BLaER1 treated with 17β-estradiol and CSF1 and Interleukin-3, amounts not matched to agents 10 nM and 100 nM (cell line): ENCODE measurements around the gene SLC13A1.
"Not testable (repeated sequence)": the region's sequence is repeated elsewhere in the genome, so short reads cannot be mapped to it uniquely, and the experiment has no call there.

Experiments used
- H3K27ac ChIP-seq, 11 experiments: shearing (Covaris generic); formaldehyde crosslinking; 2 replicates each; pipeline ENCODE4 v1.8.1; 2022
- H3K27me3 ChIP-seq, 11 experiments: shearing (Covaris generic); formaldehyde crosslinking; 2 replicates each; pipeline ENCODE4 v1.8.1; 2022
- H3K36me3 ChIP-seq, 11 experiments: shearing (Covaris generic); formaldehyde crosslinking; 2 replicates each; pipeline ENCODE4 v1.8.1; 2022
- H3K4me1 ChIP-seq, 10 experiments: shearing (Covaris generic); formaldehyde crosslinking; 2 replicates each; pipeline ENCODE4 v1.8.1; 2022
- H3K4me2 ChIP-seq, 11 experiments: shearing (Covaris generic); formaldehyde crosslinking; 2 replicates each; pipeline ENCODE4 v1.8.1; 2022
- H3K4me3 ChIP-seq, 10 experiments: shearing (Covaris generic); formaldehyde crosslinking; 2 replicates each; pipeline ENCODE4 v1.8.1; 2022
- H3K9ac ChIP-seq, 11 experiments: shearing (Covaris generic); formaldehyde crosslinking; 2 replicates each; pipeline ENCODE4 v1.8.1; 2022
- H3K9me3 ChIP-seq, 11 experiments: shearing (Covaris generic); formaldehyde crosslinking; replicated peaks in 1 of 11; 2 replicates each; pipeline ENCODE4 v1.8.1; 2022
- H4K20me1 ChIP-seq, 11 experiments: shearing (Covaris generic); formaldehyde crosslinking; 2 replicates each; pipeline ENCODE4 v1.8.1; 2022
- Cebpa-rat ChIP-seq, 11 experiments: shearing (Covaris generic); IDR thresholded peaks; 2 replicates each; pipeline ENCODE4 v1.8.1; 2022

The SLC13A1 gene

DNA sequence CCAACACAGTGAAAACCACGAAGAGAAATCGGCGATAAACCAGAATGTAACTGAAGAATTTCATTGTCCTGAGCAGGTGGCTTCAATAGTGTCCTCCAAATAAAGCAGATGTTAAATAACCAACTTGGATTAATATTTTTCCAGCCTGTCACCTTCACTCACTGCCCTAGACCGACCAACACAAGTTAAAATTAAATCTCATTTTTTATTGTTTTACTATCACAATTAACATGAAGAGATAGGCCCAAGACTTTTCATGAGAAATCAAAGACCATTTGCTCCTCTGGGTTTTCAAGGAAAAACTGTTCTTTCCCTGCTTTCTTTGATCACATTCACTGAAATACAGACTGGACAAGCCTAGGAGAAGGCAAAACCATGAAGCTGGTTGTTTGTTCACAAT is at the start of gene SLC13A1:
Gene SLC13A1 (minus strand): TSS at position 87 of the 400 bp plus-strand sequence. CDS start 23 bp downstream, at position 64.
- H3K9me3 ChIP-seq = no peaks in the 10 kb centered on the region
- no peak within 1 kb of the TSS for H3K4me2 ChIP-seq
- H3K27me3 ChIP-seq = no peaks in the 10 kb centered on the region
- no peaks in the 10 kb centered on the region for H3K36me3 ChIP-seq
- H3K9ac ChIP-seq = no peak within 1 kb of the TSS
- TF ChIP-seq Cebpa-rat (IDR thresholded peaks at IDR 0.05) = no peak
- H4K20me1 ChIP-seq = no peaks in the 10 kb centered on the region
- H3K4me1 ChIP-seq = 0 out of 20 replicates have a peak, but pooled peaks cover 0 to 4% (median 0%) of the 10 kb centered on the region in 10 experiments
- H3K4me3 ChIP-seq = no peak within 1 kb of the TSS
- H3K27ac ChIP-seq = no peak within 1 kb of the TSS

DNA sequence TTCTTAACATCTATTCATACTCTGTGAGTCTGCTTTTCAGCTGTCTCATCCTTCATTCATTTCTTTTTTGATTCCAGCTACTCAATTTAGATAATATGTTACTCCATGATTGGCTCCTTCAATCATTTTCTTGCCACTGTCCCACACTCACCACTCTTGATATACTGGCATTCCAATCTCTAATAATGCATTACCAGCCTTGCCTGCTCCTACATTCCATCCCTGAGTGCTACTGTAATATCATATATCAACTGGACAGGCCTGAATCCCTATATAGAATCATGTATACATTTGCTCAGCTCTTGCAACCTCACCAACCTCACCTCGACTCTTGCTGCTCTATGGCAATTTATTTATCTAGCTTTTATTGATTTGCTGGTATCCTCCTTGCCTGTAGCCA is 45.0 kb upstream of the SLC13A1 start:
- no peak for TF ChIP-seq Cebpa-rat (IDR thresholded peaks at IDR 0.05)
- Histone ChIP-seq H3K4me2 (no peak overlapping the region), H4K20me1 (no peaks in the 10 kb centered on the region), H3K27ac (no peak overlapping the region), H3K36me3 (no peaks in the 10 kb centered on the region), H3K27me3 (no peaks in the 10 kb centered on the region), H3K9ac (no peak overlapping the region), H3K4me1 (peaks cover 0 to 6% (median 0%) of the 10 kb centered on the region in 10 experiments; a peak in 2 of 20 replicates), H3K9me3 (no peaks in the 10 kb centered on the region), H3K4me3 (no peak overlapping the region)

GRCh38 chr7:123242467-123243092 is 42.8 kb upstream of the SLC13A1 start:
- H3K4me3 ChIP-seq = no peak overlapping the region
- H3K27ac ChIP-seq = no peak overlapping the region
- H3K4me2 ChIP-seq = peak overlapping the region in 6 of 11 experiments; percentile 6 to 53 (median 19); a peak in 8 of 22 replicates
- no peaks in the 10 kb centered on the region for H4K20me1 ChIP-seq
- no peaks in the 10 kb centered on the region for H3K9me3 ChIP-seq
- no peak overlapping the region; a peak in 1 of 22 replicates for H3K9ac ChIP-seq
- peaks cover 0 to 6% (median 0%) of the 10 kb centered on the region in 10 experiments; a peak in 2 of 20 replicates for H3K4me1 ChIP-seq
- no peaks in the 10 kb centered on the region for H3K36me3 ChIP-seq
- H3K27me3 ChIP-seq = no peaks in the 10 kb centered on the region
- no peak for TF ChIP-seq Cebpa-rat (IDR thresholded peaks at IDR 0.05)

DNA sequence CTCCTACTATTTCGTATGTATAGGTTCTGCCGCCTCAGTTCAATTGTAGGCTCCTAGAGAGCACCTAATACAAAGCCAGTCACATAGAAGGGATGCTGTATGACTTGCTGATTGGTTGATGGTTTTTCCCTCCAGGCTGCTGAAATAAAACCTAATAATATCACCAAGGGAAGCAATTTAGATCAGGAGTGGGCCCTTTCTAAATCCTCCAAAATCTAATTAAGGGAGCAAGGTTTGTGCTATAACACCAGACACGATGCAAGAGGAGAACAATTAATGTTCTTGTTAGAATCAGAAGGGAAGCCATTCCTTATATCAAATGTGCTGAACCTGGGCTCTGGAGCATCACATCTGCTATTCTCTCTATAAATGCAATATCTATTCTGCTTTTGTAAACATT is 42.0 kb upstream of the SLC13A1 start:
- TF ChIP-seq Cebpa-rat (IDR thresholded peaks at IDR 0.05) = no peak
- no peaks in the 10 kb centered on the region for H3K9me3 ChIP-seq
- no peaks in the 10 kb centered on the region for H3K27me3 ChIP-seq
- H3K9ac ChIP-seq = no peak overlapping the region
- H3K27ac ChIP-seq = no peak overlapping the region
- no peak overlapping the region for H3K4me3 ChIP-seq
- peak overlapping the region in 4 of 11 experiments; percentile 6 to 25 (median 10); a peak in 3 of 22 replicates for H3K4me2 ChIP-seq
- H4K20me1 ChIP-seq = no peaks in the 10 kb centered on the region
- H3K4me1 ChIP-seq = peaks cover 0 to 6% (median 0%) of the 10 kb centered on the region in 10 experiments; a peak in 2 of 20 replicates
- no peaks in the 10 kb centered on the region for H3K36me3 ChIP-seq

- Histone ChIP-seq H4K20me1 (no peaks in the 10 kb centered on the region), H3K4me1 (no peaks in the 10 kb centered on the region), H3K36me3 (no peaks in the 10 kb centered on the region), H3K27ac (no peak overlapping the region), H3K27me3 (no peaks in the 10 kb centered on the region), H3K9ac (no peak overlapping the region), H3K9me3 (no peaks in the 10 kb centered on the region), H3K4me2 (no peak overlapping the region), H3K4me3 (no peak overlapping the region)
- no peak for TF ChIP-seq Cebpa-rat (IDR thresholded peaks at IDR 0.05)
Measured at GRCh38 chr7:123231021-123232000, 31.5 kb upstream of the SLC13A1 start.

GRCh38 chr7:123230603-123231002 is 30.8 kb upstream of the SLC13A1 start:
- no peaks in the 10 kb centered on the region for H3K9me3 ChIP-seq
- no peaks in the 10 kb centered on the region for H3K36me3 ChIP-seq
- TF ChIP-seq Cebpa-rat (IDR thresholded peaks at IDR 0.05) = no peak
- H3K4me3 ChIP-seq = no peak overlapping the region
- no peaks in the 10 kb centered on the region for H4K20me1 ChIP-seq
- H3K27me3 ChIP-seq = no peaks in the 10 kb centered on the region
- H3K4me1 ChIP-seq = no peaks in the 10 kb centered on the region
- H3K27ac ChIP-seq = no peak overlapping the region
- no peak overlapping the region for H3K9ac ChIP-seq
- H3K4me2 ChIP-seq = no peak overlapping the region

DNA sequence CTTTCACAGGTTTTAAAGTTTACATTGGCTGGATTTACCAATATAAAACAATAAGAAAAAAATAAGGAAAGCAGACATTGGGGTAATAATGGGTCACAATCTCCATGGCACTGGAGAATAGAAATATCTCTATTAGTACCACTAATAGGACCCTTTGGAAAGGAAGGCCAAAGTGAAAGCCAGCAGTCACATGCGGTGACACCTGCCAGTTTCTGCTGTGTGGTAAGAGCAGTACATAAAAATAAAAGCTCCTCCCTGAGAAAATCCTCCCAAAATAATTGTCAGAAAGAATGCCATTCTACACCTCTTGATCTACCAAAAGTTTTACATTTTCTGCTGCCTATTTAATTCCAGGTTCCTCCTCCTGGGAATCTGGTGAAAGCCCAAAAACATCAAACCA is 30.4 kb upstream of the SLC13A1 start:
- no peaks in the 10 kb centered on the region for H3K27me3 ChIP-seq
- H3K4me3 ChIP-seq = no peak overlapping the region
- H3K4me2 ChIP-seq = no peak overlapping the region
- no peaks in the 10 kb centered on the region for H4K20me1 ChIP-seq
- H3K4me1 ChIP-seq = no peaks in the 10 kb centered on the region
- no peaks in the 10 kb centered on the region for H3K9me3 ChIP-seq
- H3K36me3 ChIP-seq = no peaks in the 10 kb centered on the region
- H3K9ac ChIP-seq = no peak overlapping the region
- TF ChIP-seq Cebpa-rat (IDR thresholded peaks at IDR 0.05) = no peak
- no peak overlapping the region for H3K27ac ChIP-seq

DNA sequence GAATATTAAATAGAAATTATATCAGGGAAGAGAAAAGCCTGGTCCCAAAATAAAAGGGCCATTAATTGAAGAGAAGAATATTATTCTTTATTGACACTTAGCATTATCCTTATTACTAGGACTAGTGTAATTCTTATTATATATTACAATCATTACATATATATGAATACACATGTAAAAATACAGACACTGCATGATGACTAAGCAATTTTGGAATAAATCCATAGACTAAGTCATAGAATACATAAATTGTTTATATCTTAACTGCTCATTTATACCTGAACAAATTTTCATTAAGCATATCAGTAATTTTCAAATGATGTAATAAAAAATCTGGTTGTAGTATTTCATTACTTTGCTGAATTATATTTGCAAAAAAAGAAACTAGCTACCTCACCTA is 29.7 kb upstream of the SLC13A1 start:
- no peaks in the 10 kb centered on the region for H3K9me3 ChIP-seq
- H3K4me2 ChIP-seq = no peak overlapping the region
- no peaks in the 10 kb centered on the region for H3K27me3 ChIP-seq
- no peaks in the 10 kb centered on the region for H3K4me1 ChIP-seq
- H4K20me1 ChIP-seq = no peaks in the 10 kb centered on the region
- no peak overlapping the region for H3K4me3 ChIP-seq
- no peak overlapping the region for H3K27ac ChIP-seq
- no peak overlapping the region for H3K9ac ChIP-seq
- H3K36me3 ChIP-seq = no peaks in the 10 kb centered on the region
- no peak for TF ChIP-seq Cebpa-rat (IDR thresholded peaks at IDR 0.05)

GRCh38 chr7:123227666-123228065 is 27.9 kb upstream of the SLC13A1 start:
- H4K20me1 ChIP-seq, H3K9ac ChIP-seq, H3K4me2 ChIP-seq, H3K9me3 ChIP-seq, H3K36me3 ChIP-seq, H3K27me3 ChIP-seq, H3K27ac ChIP-seq, H3K4me3 ChIP-seq, H3K4me1 ChIP-seq: not testable (repeated sequence)
